ENCODE results near the gene PTPN9. TPM values are rescaled to one million over a fixed set of nuclear protein-coding genes. Genes with fewer than 3 reads are reported as not detected.

The PTPN9 gene
- total RNA-seq, 1 donor from 2014 or later, result 138 TPM

- Mint-ChIP-seq H3K4me3 (ENCODE audit: unreplicated experiment) (peak overlapping the region; percentile 57), H3K27ac (ENCODE audit: unreplicated experiment) (peak overlapping the region; percentile 79), H3K27me3 (ENCODE audit: unreplicated experiment) (peaks cover 3% of the 10 kb centered on the region), H3K9me3 (ENCODE audit: unreplicated experiment) (peaks cover under 1% of the 10 kb centered on the region), H3K4me1 (ENCODE audit: low read depth, unreplicated experiment) (peaks cover 12% of the 10 kb centered on the region), H3K36me3 (ENCODE audit: unreplicated experiment) (peaks cover 6% of the 10 kb centered on the region)
- no peak for DNase-seq
- TF ChIP-seq, protein P1, sequence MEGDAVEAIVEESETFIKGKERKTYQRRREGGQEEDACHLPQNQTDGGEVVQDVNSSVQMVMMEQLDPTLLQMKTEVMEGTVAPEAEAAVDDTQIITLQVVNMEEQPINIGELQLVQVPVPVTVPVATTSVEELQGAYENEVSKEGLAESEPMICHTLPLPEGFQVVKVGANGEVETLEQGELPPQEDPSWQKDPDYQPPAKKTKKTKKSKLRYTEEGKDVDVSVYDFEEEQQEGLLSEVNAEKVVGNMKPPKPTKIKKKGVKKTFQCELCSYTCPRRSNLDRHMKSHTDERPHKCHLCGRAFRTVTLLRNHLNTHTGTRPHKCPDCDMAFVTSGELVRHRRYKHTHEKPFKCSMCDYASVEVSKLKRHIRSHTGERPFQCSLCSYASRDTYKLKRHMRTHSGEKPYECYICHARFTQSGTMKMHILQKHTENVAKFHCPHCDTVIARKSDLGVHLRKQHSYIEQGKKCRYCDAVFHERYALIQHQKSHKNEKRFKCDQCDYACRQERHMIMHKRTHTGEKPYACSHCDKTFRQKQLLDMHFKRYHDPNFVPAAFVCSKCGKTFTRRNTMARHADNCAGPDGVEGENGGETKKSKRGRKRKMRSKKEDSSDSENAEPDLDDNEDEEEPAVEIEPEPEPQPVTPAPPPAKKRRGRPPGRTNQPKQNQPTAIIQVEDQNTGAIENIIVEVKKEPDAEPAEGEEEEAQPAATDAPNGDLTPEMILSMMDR (IDR thresholded peaks at IDR 0.05; ENCODE audit: partially characterized antibody, unreplicated experiment), result no peak
Observed at GRCh38 chr15:75620058-75620820, 41.1 kb upstream of the PTPN9 start.

GRCh38 chr15:75616766-75617165, 37.7 kb upstream of the PTPN9 start:
- no peak for DNase-seq
- Mint-ChIP-seq H3K4me1 (ENCODE audit: low read depth, unreplicated experiment) (peaks cover 12% of the 10 kb centered on the region), H3K36me3 (ENCODE audit: unreplicated experiment) (peaks cover 6% of the 10 kb centered on the region), H3K4me3 (ENCODE audit: unreplicated experiment) (no peak overlapping the region), H3K27me3 (ENCODE audit: unreplicated experiment) (peaks cover 6% of the 10 kb centered on the region), H3K27ac (ENCODE audit: unreplicated experiment) (no peak overlapping the region), H3K9me3 (ENCODE audit: unreplicated experiment) (peaks cover 2% of the 10 kb centered on the region)
- TF ChIP-seq, protein P1 (IDR thresholded peaks at IDR 0.05; ENCODE audit: partially characterized antibody, unreplicated experiment), result no peak

DNA sequence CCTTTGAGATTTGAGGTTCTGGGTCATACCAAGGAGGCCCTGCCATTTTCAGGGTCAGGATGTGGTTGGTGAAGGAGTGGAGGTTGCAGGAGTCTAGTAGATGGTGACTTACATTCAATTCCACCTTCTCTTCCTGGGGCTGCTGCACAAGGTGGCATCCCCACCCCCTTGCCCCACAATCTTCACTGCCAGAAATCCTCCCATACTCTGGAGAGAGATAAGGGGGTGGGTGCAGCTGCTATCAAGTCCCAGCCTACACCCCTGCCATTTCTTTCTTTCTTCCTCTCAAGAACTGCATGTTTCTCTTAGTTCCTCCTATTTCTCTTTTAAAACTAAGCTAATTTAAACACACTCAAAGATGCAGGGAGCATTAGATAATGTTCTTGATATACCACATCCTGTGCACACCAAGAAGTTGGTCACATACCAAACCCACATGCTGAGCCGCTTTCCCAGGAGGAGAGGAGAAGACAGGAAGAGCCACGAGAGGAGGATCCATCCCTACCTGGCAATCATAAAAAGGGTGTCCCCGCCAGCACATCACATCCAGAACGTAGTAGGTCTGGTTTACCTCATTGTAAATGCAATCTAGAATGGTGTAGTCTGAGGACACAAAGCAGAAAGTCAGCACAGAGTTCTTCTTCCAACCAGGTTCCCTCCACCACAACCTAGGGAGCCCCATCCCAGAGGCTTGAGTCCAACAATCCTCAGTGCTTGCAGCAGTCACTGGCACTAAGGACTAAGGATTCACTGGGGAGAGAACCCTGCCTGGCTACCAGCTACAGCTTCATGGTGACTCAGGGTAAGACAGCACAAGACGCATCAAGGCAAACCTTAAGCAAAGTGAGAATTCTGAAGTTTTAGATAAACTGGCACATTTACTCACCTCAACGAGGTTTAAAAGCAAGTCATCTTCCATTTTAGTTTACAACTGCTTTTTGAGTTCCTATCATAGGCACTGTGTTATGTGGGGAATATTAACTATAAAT, 27.9 kb upstream of the PTPN9 start:
- H3K27me3 Mint-ChIP-seq (ENCODE audit: unreplicated experiment), result peaks cover 1% of the 10 kb centered on the region
- no peaks in the 10 kb centered on the region for H3K36me3 Mint-ChIP-seq (ENCODE audit: unreplicated experiment)
- no peak overlapping the region for H3K4me3 Mint-ChIP-seq (ENCODE audit: unreplicated experiment)
- no peak overlapping the region for H3K27ac Mint-ChIP-seq (ENCODE audit: unreplicated experiment)
- peaks cover 2% of the 10 kb centered on the region for H3K9me3 Mint-ChIP-seq (ENCODE audit: unreplicated experiment)
- TF ChIP-seq, protein P1 (IDR thresholded peaks at IDR 0.05; ENCODE audit: partially characterized antibody, unreplicated experiment), result no peak
- DNase-seq, result no peak
- H3K4me1 Mint-ChIP-seq (ENCODE audit: low read depth, unreplicated experiment), result no peaks in the 10 kb centered on the region

DNA sequence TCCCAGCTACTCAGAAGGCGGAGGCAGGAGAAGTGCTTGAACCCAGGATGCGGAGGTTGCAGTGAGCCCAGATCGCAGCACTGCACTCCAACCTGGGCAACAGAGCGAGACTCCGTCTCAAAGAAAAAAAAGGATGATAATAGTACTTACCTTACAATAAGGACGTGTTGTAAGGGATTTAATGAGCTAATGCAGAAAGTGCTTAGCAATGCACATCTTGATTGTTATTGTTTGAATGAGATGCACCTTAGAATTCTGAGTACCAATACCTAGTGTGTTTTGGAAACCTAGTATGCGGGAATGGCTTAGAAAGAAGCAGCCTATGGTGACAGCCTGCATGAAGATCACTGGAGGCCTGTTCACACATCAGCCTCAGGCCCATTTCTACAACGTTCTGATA, 26.9 kb upstream of the PTPN9 start:
- no peak overlapping the region for H3K27ac Mint-ChIP-seq (ENCODE audit: unreplicated experiment)

More for the DNA sequence above, 26.9 kb upstream of the PTPN9 start:
- H3K4me1 Mint-ChIP-seq (ENCODE audit: low read depth, unreplicated experiment), result no peaks in the 10 kb centered on the region
- peaks cover 1% of the 10 kb centered on the region for H3K27me3 Mint-ChIP-seq (ENCODE audit: unreplicated experiment)
- peaks cover 2% of the 10 kb centered on the region for H3K9me3 Mint-ChIP-seq (ENCODE audit: unreplicated experiment)
- no peak for DNase-seq
- no peaks in the 10 kb centered on the region for H3K36me3 Mint-ChIP-seq (ENCODE audit: unreplicated experiment)
- TF ChIP-seq, protein P1 (IDR thresholded peaks at IDR 0.05; ENCODE audit: partially characterized antibody, unreplicated experiment), result no peak
- no peak overlapping the region for H3K4me3 Mint-ChIP-seq (ENCODE audit: unreplicated experiment)
